Stimulated activated CD8-positive, alpha-beta memory T cell treated with anti-CD3 and anti-CD28 coated beads, Interleukin-4, amount 100 ng/mL, for 4 hours (primary cell): ENCODE data around the gene MEF2B.
"Not testable (repeated sequence)": the region's sequence is repeated elsewhere in the genome, so short reads cannot be mapped to it uniquely, and the experiment has no call there.

Source experiments
- DNase-seq, 2 donors: peaks; one replicate each; pipeline ENCODE4 v3.0.0-alpha.2; 2020; ENCODE audit warnings: low read depth in 2 of 2, low spot score in 1 of 2

Gene MEF2B

GRCh38 chr19:19131989-19132388 is 38.1 kb downstream of the MEF2B start:
- DNase-seq: no peak

- DNase-seq: no peak
These were observed 44.0 kb downstream of the MEF2B start for GRCh38 chr19:19126102-19126501.

GRCh38 chr19:19123386-19123785 is 46.7 kb downstream of the MEF2B start:
- no peak for DNase-seq

GRCh38 chr19:19122902-19123301 is 47.2 kb downstream of the MEF2B start:
- DNase-seq: no peak

GRCh38 chr19:19121371-19121770 is 48.7 kb downstream of the MEF2B start:
- DNase-seq: no peak

GRCh38 chr19:19120308-19121231 is 49.5 kb downstream of the MEF2B start:
- no peak for DNase-seq

- DNase-seq: no peak
These were observed 50.5 kb downstream of the MEF2B start for GRCh38 chr19:19119325-19120237.

- DNase-seq: no peak
These were observed 54.1 kb downstream of the MEF2B start for GRCh38 chr19:19115954-19116353.

- no peak for DNase-seq
These were observed 56.9 kb downstream of the MEF2B start for GRCh38 chr19:19113040-19113626.

GRCh38 chr19:19111967-19112580 is 58.0 kb downstream of the MEF2B start:
- DNase-seq: no peak

GRCh38 chr19:19111136-19111835 is 58.8 kb downstream of the MEF2B start:
- DNase-seq: no peak

- DNase-seq: no peak
These were observed 59.5 kb downstream of the MEF2B start for GRCh38 chr19:19110410-19111135.

GRCh38 chr19:19109601-19110000 is 60.5 kb downstream of the MEF2B start:
- DNase-seq: no peak

GRCh38 chr19:19107654-19108053 is 62.4 kb downstream of the MEF2B start:
- DNase-seq: no peak

GRCh38 chr19:19106938-19107337 is 63.1 kb downstream of the MEF2B start:
- not testable (repeated sequence) for DNase-seq

- no peak for DNase-seq
These were observed 64.0 kb downstream of the MEF2B start for GRCh38 chr19:19106056-19106551.

GRCh38 chr19:19105365-19106055 is 64.6 kb downstream of the MEF2B start:
- no peak for DNase-seq

- DNase-seq: no peak
These were observed 66.9 kb downstream of the MEF2B start for GRCh38 chr19:19103167-19103566.

GRCh38 chr19:19102566-19102965 is 67.5 kb downstream of the MEF2B start:
- DNase-seq: not testable (repeated sequence)
